Measurements from ENCODE around the gene PRKCI.
A peak's percentile ranks its signal among the peaks of the same experiment; 100 is the strongest.
"Not testable (repeated sequence)": the region's sequence is repeated elsewhere in the genome, so short reads cannot be mapped to it uniquely, and the experiment has no call there.

The PRKCI gene

GRCh38 chr3:170221924-170222646 lies at the start of gene PRKCI:
Gene PRKCI, plus strand, starts transcription at chr3:170222424. Its CDS starts 246 bp downstream, at chr3:170222670.
- DNase-seq, result peak; percentile 96

- no peak for DNase-seq
Observed at GRCh38 chr3:170178651-170179050, 43.6 kb upstream of the PRKCI start.

GRCh38 chr3:170179432-170179831 lies 42.8 kb upstream of the PRKCI start:
- no peak for DNase-seq

- DNase-seq, result no peak
Observed at GRCh38 chr3:170180079-170180907, 41.9 kb upstream of the PRKCI start.

- peak; percentile 78 for DNase-seq
Observed at GRCh38 chr3:170180908-170181885, 41.0 kb upstream of the PRKCI start, which contains the start of gene PHC3. Gene PHC3, minus strand, starts transcription at chr3:170181733. Its CDS starts 18 bp downstream, at chr3:170181715.

GRCh38 chr3:170189398-170190256 lies 32.6 kb upstream of the PRKCI start:
- DNase-seq, result no peak

- not testable (repeated sequence) for DNase-seq
Observed at GRCh38 chr3:170195759-170196158, 26.5 kb upstream of the PRKCI start.

- DNase-seq, result no peak
Observed at GRCh38 chr3:170196833-170197232, 25.4 kb upstream of the PRKCI start.

GRCh38 chr3:170200987-170201386 lies 21.2 kb upstream of the PRKCI start:
- DNase-seq, result no peak

GRCh38 chr3:170201527-170201926 lies 20.7 kb upstream of the PRKCI start:
- no peak for DNase-seq

- DNase-seq, result no peak
Observed at GRCh38 chr3:170203457-170203856, 18.8 kb upstream of the PRKCI start.

- no peak for DNase-seq
Observed at GRCh38 chr3:170204023-170204472, 18.2 kb upstream of the PRKCI start.

- DNase-seq, result no peak
Observed at GRCh38 chr3:170204509-170204908, 17.7 kb upstream of the PRKCI start.

- no peak for DNase-seq
Observed at GRCh38 chr3:170205302-170205701, 16.9 kb upstream of the PRKCI start.

GRCh38 chr3:170206164-170206762 lies 16.0 kb upstream of the PRKCI start:
- not testable (repeated sequence) for DNase-seq

- DNase-seq, result no peak
Observed at GRCh38 chr3:170207717-170208116, 14.5 kb upstream of the PRKCI start.

GRCh38 chr3:170211668-170212067 lies 10.6 kb upstream of the PRKCI start:
- no peak for DNase-seq

- no peak for DNase-seq
Observed at GRCh38 chr3:170219850-170220249, 2.4 kb upstream of the PRKCI start.

GRCh38 chr3:170220871-170221270 lies 1.4 kb upstream of the PRKCI start:
- DNase-seq, result no peak

- no peak for DNase-seq
Observed at GRCh38 chr3:170222647-170223541, 670 bp downstream of the PRKCI start.

Measured in NCI-H446 treated with DMSO at 0.1 percent for 48 hours (cell line).